HG03442 (cell line): ENCODE results near the gene DAD1.

ENCODE experiments used
- ATAC-seq: cut with Tn5 transposase; IDR thresholded peaks from one replicate; pipeline ENCODE4 v1.9.1; 2021; ENCODE audit warnings: mild to moderate bottlenecking, moderate library complexity; ENCODE audit not compliant: unreplicated experiment

DAD1 gene

DNA sequence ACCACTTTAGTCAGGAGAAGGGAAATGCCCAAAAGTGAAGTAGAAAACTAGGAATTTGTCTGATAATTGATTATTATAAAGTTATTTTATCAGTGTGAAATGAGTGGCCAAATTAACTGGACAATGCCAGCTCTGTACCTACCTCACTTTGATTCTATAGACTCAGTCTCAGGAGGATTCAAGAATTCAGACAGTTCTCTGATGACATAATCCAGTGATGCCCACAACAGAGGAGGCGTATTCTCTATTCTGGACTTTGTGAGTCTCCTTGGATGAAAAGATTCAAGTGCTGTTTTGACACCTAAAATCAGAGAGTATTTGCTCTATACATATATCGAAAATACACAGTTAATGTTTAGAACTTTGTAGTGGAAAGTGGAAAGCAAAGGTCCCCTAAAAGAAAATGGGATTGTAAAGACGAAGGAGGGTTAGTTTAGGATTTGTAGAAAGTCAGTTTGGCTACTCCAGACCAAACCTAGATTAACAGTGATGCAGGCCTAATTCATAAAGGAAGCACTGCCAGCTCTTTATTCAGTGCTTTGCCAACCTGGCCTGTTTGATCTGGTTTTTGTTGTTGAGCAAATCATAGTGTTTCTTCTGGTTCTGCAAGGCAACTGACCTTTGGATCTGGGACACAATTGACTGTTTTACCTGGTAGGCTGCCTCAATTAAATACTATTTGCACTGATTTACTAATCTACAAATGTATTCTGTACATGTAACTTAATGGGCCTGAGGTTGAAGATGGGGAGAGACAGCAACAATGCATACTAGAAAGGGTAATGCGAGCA lies 67.4 kb downstream of the DAD1 start:
- no peak for ATAC-seq

DNA sequence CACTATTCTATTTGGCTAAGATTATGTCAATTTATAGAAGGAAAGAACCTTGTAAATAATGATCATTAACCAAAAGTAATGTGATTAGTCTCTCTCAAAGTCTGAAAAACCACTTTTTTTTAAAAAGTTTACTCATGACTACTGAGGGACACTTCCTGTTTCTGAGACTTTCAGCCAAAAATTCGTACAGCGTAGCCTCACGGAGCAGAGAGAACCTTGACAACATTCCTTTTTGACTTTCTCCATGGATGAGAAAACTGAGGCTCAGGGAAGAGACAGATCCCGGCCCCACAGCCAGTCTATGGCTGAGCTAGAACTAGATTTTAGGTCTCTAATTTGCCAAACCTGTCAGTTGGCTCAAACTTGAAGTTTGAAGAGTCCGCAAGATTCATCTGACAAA lies 68.2 kb downstream of the DAD1 start:
- ATAC-seq = no peak

DNA sequence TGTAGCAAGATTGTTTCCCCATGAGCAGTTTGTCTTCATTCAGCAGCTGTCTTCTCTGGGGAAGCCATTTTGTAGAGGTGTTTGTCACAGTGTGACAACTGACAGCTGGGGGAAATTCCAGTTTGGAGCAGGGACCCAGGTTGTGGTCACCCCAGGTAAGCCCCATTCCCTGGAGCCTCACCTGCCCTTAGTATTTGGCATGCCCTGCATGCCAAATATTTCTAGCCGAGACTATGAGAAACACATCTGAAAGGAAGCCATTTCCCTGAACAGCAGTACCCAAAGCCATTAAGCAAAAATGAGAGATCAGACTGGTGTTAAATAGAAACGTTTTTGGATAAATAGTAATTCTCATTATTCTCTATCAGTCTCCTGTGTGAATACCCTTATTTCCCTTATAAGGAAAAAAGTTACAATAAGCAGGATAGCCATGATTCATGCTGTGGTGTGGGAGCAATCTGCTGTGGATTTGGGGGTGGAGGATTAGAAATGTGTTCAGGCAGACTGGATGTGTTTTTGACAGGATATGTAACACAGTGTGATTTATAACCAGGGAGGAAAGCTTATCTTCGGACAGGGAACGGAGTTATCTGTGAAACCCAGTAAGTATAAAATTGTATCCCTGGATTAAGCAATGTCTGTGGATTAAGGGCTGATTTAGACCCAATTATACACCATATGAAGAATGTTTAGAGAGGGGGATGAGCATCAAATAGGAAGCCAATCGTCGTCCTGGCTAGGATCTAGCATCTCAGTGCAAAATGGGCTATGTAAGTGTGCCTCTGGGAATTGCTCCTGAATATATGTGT lies 68.9 kb downstream of the DAD1 start:
- no peak for ATAC-seq

DNA sequence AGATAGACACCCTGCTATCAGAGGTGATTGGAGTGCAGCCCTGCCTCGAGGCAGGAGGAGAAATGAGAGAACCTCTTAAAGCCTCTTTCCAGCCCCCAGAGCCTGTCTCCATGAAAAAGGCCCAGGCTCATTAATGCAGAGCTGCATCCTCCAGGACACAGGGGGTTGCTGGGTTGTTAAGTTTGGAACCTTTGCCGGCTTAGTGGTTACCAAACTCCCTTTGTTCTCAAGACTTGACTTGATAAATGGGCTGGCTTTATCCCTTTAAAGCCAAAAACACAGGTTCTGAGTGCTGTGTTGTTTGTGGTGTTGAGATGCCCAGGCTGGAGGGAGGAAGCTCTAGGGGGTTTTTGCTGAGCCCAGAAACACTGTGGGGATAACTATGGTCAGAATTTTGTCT lies 71.0 kb downstream of the DAD1 start:
- ATAC-seq = no peak

- no peak for ATAC-seq
These were observed 71.8 kb downstream of the DAD1 start for GRCh38 chr14:22517117-22517720.

GRCh38 chr14:22515929-22516328 lies 73.1 kb downstream of the DAD1 start:
- ATAC-seq = no peak
